HG03342 (cell line): ENCODE measurements around the gene DEXI.
A peak's percentile ranks its signal among the peaks of the same experiment; 100 is the strongest.

Experiments
- ATAC-seq: cut with Tn5 transposase; IDR thresholded peaks from one replicate; pipeline ENCODE4 v1.9.1; 2021; ENCODE audit warnings: mild to moderate bottlenecking, moderate library complexity; ENCODE audit not compliant: unreplicated experiment

The DEXI gene

GRCh38 chr16:10941935-10942351 is 325 bp downstream of the DEXI start:
- peak; percentile 5 for ATAC-seq

- no peak for ATAC-seq
Observed at GRCh38 chr16:10941127-10941933, 938 bp downstream of the DEXI start.

- no peak for ATAC-seq
Observed at GRCh38 chr16:10940501-10941079, 1.7 kb downstream of the DEXI start.

DNA sequence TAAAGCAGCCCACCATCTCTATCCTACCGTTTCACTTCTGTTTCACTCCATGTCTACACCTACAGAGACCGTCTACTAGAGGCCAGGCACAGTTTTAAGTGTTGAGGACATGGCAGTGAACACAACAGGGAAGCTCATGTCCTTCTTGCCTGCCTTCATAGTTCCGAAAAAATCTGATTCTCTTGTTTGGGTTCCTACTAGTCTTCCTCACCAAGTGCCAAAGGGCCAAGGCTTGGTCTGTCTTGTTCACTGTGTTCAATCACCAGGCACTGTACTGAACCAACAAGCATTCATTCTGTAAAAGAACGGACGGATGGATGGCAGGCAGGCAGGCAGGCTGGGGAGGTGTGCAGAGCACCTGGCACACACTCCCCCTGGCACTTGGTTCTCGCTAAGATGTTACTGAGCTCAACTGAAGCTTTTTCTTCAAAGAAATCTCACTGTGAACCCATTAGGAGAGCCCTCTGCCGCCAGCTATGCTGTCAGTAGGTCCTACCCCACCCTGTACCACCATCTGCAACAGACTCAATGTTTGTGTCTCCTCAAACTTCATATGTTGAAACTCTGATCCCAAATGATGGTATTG is 2.5 kb downstream of the DEXI start:
- no peak for ATAC-seq

- ATAC-seq = no peak
Observed at GRCh38 chr16:10938796-10939648, 3.2 kb downstream of the DEXI start.

DNA sequence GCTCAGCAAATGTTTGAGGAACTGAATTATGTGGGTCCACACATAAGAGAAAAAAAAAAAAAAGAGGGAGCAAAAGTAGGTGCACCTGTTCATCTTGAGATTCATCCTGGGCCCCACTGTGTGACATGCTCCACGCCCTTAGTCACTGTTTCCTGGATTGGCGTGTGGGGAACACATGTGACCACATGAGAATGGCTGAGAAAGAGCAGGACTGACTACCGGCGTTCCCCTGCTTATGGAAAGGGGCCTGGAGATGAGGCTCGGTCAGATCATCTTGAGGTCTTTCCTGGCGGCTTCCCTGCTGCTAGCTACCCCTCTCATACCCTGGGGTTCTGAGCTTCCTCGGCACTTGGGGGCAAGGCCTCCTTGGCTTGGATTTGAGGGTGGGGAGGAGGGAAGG is 3.9 kb downstream of the DEXI start:
- ATAC-seq = no peak

GRCh38 chr16:10937068-10937859 is 5.0 kb downstream of the DEXI start:
- ATAC-seq = no peak

DNA sequence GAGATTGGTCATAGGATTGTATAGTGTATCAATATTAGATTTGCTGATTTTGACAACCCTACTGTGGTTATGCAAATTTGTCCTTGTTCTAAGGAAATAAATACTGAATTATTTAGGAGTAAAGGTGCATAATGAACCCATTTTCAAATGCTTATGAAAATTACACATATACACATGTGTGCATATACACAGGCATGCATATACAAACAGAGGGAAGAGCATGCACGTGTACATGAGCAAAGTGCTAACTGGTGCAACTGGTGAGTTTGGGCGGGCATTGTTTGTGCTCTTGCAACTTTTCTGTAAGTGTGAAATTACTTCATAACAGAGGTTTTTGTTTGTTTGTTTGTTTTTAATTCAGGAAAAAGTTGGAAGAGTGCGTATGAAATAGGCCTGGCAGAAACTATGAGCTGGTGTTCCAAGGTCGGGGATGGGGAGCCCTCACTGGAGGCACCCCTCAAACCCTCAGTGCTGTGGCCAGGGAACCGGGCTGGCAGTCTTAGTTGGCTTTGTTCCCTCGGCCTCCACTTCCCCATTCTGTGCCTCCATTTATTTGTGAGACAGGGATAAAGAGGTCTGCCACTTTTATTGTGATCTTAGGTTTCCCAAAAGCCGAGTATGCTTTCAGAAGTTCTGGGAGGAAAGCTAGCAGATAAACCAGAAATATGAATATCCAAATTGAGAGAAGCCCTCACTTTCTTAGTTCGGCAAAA is 5.8 kb downstream of the DEXI start:
- ATAC-seq = no peak

DNA sequence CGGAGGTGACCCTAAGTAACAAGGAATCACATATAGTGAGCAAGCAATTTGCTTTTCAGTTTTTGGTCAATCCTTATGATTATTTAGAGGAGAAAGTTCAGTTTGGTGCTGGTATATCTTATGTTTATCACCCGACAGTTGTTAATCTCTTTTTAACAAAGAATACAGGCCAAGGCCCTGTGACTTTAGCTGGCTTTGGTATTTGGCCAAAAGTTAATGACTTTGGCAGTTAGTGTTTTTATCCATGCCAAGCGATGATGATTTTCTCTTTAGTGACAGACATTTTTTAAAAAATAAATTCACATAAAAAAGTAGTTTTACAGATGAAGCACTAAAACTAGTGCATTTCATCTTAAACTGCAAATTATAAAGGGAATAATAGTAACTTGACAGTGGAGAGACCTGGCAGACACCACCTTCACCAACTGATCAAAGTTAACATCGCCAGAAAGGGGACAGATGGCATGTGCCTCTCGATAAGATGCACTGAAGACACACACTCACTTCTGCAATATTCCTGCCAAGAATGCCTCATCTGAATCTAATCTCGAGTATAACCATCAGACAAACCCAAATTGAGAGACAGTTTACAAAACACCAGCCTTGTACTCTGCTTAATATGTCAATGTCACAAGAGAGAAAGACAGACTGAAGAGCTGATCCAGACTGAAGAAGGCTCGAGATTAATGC is 6.9 kb downstream of the DEXI start:
- no peak for ATAC-seq

DNA sequence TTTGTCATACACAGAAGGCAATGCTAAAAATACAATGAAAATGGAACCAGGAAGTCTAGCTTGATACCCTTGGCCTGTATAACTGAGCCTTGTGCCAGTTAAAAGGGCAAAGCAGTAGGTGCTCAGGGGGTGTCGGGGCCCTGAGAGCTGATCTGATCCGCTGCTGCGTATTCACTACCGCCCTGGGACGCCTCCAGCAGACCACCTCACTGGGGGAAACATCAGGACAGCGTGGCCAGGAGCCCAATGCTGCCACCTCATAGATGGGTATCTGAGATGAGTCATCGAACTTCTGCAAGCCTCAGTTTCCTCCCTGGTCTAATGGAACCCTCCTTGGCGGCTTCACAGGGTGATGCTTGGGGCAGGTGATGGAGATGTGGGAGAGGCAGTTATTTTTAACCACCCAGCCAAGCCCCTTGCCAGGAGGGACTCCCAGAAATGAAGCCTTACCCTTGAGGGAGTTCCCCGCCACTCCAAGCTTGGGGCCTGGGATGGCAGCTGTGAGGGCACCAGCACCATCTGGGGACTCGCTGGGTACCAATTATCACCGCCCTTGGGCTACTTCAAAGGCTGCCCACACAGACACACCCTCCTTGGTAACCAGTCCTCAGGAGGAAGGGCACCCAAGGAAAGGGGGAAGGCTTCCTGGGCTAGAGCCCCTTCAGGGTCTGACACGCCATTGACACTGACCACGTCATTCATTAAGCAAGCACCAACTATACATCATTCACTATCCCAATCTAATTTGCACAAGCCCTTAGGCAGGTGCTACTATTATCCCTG is 7.8 kb downstream of the DEXI start:
- no peak for ATAC-seq

DNA sequence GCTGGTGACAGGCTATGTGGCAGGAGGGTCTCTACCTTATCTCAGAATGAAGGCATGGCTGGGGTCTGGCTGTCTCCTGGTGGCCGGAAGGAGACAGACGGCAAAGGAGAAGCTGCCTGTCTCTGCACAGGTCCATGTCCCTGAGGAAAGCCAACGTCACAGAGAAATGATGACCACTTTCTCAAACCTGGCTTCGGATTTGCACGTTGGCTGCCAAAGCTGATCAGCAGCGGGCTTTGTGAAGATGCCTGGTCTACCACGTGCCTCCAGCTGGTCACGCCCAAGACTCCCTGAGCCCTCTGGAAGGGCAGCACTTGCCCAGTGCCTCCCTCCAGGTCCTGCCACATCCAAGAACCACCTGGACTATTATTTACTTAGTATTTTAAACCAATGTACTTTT is 8.4 kb downstream of the DEXI start:
- ATAC-seq = no peak

GRCh38 chr16:10932959-10933710 is 9.1 kb downstream of the DEXI start:
- no peak for ATAC-seq

GRCh38 chr16:10931977-10932632 is 10.2 kb downstream of the DEXI start:
- ATAC-seq = no peak

- ATAC-seq = no peak
Observed at GRCh38 chr16:10931134-10931533, 11.1 kb downstream of the DEXI start.

- no peak for ATAC-seq
Observed at GRCh38 chr16:10930755-10931093, 11.5 kb downstream of the DEXI start.

DNA sequence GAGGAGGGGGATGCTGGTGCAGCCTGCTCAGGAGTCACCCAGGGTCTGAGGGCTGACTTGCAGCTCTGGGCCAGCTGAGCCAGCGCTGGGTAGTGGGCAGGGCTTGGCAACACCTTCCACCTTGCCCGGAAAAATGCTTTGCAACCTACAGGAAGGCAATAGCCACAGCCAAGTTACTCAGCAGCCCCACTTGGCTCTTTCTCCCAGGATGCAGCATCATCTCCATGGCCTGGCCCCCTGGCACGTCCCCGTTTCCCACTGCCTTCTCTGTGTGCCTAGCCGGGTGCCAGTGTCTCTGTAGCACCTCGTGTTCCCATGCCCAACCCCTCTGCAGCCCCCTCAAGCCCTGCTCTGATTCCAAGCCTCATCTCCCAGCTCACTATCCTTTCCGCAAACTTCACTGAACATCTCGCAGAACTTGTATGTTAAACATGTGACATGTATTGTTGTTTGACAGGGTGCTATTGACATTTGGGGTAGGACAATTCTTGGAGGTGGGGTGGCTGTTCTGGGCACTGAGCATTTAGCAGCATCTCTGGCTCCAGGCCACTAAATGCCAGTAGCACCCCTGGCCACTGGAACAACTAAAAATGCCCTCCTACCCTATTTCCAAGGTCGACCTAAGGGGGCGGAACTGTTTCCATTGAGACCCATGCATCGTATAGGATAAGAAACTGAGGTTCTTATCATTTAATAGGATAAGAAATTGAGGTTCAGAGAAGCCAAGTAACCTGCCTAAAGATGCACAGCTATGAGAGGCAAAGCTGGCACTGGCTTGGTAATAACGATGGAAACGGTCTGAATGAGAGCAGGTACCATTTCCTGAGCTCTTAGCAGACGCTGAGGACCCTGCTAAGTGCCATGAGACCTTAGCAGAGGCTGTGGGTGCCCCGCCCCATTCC is 12.2 kb downstream of the DEXI start:
- no peak for ATAC-seq
